Astrocyte of the spinal cord (primary cell): ENCODE results near the gene EDAR.

Experiments used
- DNase-seq: peaks from one replicate; pipeline ENCODE4 v3.0.0; 2011; ENCODE audit warnings: low read depth, low spot score
- H3K4me3 ChIP-seq: 2 replicates; pipeline ENCODE4 v1.5.1; 2011; ENCODE audit warnings: low read depth, mild to moderate bottlenecking, low read length, moderate library complexity
- CTCF ChIP-seq: IDR thresholded peaks from 2 replicates; pipeline ENCODE4 v1.5.1; 2012; ENCODE audit warnings: low read depth, mild to moderate bottlenecking, low read length, inconsistent platforms
- in situ Hi-C: cut with HindIII; loops from 2 replicates; pipeline ENCODE4 v1.10.0; 2017; ENCODE audit warnings: low sequenced_read_pairs

Gene EDAR

GRCh38 chr2:108981846-108982245, 7.2 kb downstream of the EDAR start:
- no peak for DNase-seq
- in situ Hi-C loops, result no loop called here
- H3K4me3 ChIP-seq, result no peak overlapping the region
- no peak for TF ChIP-seq CTCF

- in situ Hi-C loops, result no loop called here
- no peak overlapping the region for H3K4me3 ChIP-seq
- DNase-seq, result no peak
- no peak for TF ChIP-seq CTCF
Observed at GRCh38 chr2:108980076-108980475, 8.9 kb downstream of the EDAR start.

- TF ChIP-seq CTCF, result no peak
- no peak overlapping the region for H3K4me3 ChIP-seq
- in situ Hi-C loops, result no loop called here
- no peak for DNase-seq
Observed at GRCh38 chr2:108979461-108979860, 9.6 kb downstream of the EDAR start.

GRCh38 chr2:108978709-108979111, 10.3 kb downstream of the EDAR start:
- in situ Hi-C loops, result no loop called here
- no peak for TF ChIP-seq CTCF
- DNase-seq, result peak; percentile 17
- H3K4me3 ChIP-seq, result no peak overlapping the region

GRCh38 chr2:108975613-108976435, 13.2 kb downstream of the EDAR start:
- DNase-seq, result no peak
- in situ Hi-C loops, result no loop called here
- no peak for TF ChIP-seq CTCF
- H3K4me3 ChIP-seq, result no peak overlapping the region

- DNase-seq, result no peak
- TF ChIP-seq CTCF, result no peak
- in situ Hi-C loops, result no loop called here
- no peak overlapping the region for H3K4me3 ChIP-seq
Observed at GRCh38 chr2:108974674-108975073, 14.3 kb downstream of the EDAR start.
